GM12873 (cell line): ENCODE measurements around the gene CYP1A2.

ENCODE experiments used
- CTCF ChIP-seq: IDR thresholded peaks from 2 replicates; pipeline ENCODE4 v1.5.1; 2012; ENCODE audit warnings: low read depth, mild to moderate bottlenecking, moderate library complexity, low read length, control low read depth; ENCODE audit not compliant: insufficient read depth; ENCODE audit errors: missing control alignments

Gene CYP1A2

GRCh38 chr15:74780523-74781430, 32.1 kb downstream of the CYP1A2 start:
- TF ChIP-seq CTCF, result no peak

GRCh38 chr15:74781431-74782258, 33.0 kb downstream of the CYP1A2 start, which contains the start of gene CSK:
Gene CSK (plus strand): TSS chr15:74782080. CDS start chr15:74798298, 16,218 bp downstream.
- peak; percentile 68 for TF ChIP-seq CTCF

GRCh38 chr15:74782259-74783071, 33.8 kb downstream of the CYP1A2 start:
- TF ChIP-seq CTCF, result no peak

- TF ChIP-seq CTCF, result no peak
These were observed 34.6 kb downstream of the CYP1A2 start for GRCh38 chr15:74783072-74783807.

- no peak for TF ChIP-seq CTCF
These were observed 35.1 kb downstream of the CYP1A2 start for GRCh38 chr15:74783808-74784175.

GRCh38 chr15:74784426-74785193, 36.0 kb downstream of the CYP1A2 start:
- peak; percentile 27 for TF ChIP-seq CTCF
